T-helper 2 cell treated with Interferon-gamma antibody and Interleukin-4, amounts not matched to agents 100 ng/mL and 5 ng/mL, for 36 hours (primary cell): ENCODE data around the gene ATP1A2. TPM values are rescaled to one million over a fixed set of nuclear protein-coding genes. Genes with fewer than 3 reads are reported as not detected.

Experiments
- intact Hi-C: fragments of 100-400 bp; cut with micrococcal nuclease; formaldehyde crosslinking; loops from one replicate; pipeline ENCODE4 v1.15.1; 2023
- total RNA-seq: library from RNA; stranded (reverse); gene quantifications from 2 replicates; pipeline ENCODE4 v1.2.3, GENCODE V29; 2022

Gene ATP1A2
- total RNA-seq, 1 donor from 2014 or later = not detected

DNA sequence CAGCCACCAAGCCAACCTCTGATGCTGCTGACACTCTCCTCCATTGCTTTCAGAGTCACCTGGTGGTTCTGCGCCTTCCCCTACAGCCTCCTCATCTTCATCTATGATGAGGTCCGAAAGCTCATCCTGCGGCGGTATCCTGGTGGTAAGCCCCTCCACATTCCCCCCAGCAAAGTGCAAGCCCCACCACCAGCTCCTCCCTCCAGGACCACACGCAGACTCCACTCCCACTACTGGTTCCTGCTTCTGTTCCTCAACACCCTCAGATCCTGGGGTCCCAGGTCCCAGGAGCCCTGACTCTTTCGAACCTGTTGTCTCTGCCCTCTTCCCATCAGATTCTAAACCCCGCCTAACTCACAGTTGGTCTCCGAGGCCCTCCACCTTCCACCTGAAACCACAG, 24.3 kb downstream of the ATP1A2 start:
- intact Hi-C loops = no loop called here

DNA sequence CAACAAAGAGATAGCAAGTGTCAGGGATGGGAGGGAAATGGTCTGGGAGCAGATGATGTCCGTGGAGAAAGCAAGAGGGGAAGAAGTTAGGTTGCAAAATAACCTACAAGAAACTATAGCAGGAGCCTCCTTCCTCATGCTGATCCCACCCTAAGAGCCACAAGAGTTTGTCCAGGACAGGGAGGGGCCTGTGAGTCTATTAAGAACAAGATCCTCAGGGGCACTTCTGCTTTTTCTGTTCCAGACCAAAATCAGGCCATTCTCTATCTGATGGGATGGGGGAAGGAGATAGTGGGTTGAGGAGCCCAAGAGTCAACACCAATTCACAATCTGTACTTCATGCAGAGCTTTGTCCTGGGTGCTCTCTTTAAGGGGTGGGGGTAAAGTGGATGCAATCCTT, 28.1 kb downstream of the ATP1A2 start:
- intact Hi-C loops = no loop called here

DNA sequence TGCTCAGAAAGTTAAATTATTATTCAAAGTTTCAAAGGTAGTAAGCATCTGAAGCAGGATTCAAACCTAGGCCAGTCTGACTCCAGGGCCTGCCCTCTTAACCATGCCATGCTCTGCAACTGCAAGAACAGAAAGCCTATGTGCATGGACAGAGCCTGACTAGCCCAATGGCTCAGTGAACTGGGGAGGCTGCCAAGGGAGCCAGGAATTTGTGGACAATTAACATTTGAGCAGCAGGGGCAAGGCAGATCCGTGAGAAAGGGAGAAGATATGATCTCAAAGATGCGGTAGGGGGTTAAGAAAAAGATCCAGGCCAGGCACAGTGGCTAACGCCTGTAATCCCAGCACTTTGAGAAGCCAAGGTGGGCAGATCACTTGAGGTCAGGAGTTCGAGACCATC, 29.4 kb downstream of the ATP1A2 start:
- intact Hi-C loops = no loop called here

DNA sequence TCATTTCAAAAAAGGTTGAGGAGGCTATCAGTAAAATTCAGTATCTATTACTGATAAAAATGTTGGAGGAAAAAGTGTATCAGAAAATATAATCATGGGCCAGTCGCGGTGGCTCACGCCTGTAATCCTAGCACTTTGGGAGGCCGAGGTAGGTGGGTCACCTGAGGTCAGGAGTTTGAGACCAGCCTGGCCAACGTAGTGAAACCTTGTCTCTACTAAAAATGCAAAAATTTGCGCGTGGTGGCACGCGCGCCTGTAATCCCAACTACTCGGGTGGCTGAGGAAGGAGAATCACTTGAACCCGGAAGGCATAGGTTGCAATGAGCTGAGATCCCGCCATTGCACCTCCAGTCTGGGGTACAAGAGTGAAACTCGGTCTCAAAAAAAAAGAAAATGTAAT, 30.5 kb downstream of the ATP1A2 start:
- intact Hi-C loops = no loop called here

DNA sequence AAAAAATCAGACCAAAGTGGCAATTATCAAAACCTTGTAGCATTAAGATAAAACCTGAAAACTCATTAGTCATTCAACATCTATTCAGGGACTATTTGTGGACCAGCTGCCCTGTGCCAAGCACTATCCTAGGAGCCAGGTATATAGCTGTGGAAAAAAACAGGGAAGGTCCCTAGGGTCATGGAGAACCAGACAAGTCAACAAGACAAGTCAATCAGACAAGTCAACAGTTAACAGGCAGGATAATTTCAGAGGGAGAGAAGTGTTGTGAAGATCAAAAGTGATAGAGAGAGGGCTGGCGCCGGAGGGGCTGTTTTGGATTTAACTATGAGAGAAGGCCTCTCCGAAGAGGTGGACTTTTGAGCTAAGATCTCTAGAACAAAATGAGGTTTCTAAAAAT, 32.6 kb downstream of the ATP1A2 start:
- intact Hi-C loops = no loop called here

DNA sequence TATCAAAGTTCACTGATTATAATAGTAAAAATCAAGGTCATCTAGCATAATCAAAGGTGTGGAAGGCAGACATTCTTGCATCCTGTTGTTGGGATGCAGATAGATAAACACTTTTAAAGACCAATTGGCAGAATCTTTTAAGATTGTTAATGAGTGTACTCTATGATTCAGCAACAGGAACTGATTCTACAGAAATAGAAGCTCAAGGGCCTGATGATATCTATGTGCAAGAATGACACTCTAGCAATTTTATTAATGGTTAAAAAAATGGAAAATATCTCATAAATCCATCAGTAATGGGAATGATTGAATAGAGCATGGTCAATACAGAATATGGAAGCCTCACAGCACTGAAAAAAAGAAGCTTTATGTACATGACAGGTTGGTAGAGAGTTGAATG, 33.7 kb downstream of the ATP1A2 start:
- intact Hi-C loops = no loop called here

DNA sequence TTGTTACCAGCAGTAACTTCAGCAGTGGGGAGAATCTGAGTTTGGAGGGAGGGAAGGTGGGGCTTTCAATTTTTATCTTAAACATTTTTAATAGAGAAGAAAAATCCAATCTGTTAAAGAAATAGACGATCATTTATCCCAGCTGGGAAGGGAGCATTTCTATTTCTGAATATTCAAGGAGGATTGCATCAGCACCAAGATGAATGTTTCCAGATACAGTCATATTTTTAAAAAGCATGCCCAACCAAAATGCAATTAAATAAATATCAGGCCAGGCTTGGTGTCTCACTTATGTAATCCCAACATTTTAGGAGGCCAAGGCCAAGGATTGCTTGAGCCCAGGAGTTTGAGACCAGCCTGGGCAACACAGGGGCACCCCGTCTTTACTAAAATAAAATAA, 34.2 kb downstream of the ATP1A2 start:
- intact Hi-C loops = no loop called here

DNA sequence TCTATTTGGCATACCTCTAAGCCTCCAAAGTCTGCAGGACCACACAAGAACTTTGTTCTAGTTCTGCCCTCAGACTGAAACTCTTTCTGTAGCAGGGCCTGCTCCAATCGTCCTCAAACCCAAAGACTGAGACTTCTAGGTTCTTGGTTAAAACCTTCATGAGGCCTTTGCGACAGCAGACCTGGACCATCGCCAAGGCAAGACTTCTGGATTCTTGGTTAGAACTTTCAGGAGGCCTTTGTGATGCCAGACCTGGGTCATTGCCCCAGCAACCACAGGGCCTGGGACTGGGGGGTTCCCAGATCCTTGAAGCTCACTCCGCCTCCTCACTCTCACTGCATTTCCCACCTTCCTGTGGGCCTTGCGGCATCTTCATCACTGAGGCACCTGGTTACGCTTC, 35.7 kb downstream of the ATP1A2 start, which contains the start of gene ATP1A4:
Gene ATP1A4, plus strand, starts transcription at position 301 of the 400 bp plus-strand sequence. CDS start 438 bp downstream, outside the sequence.
- intact Hi-C loops = no loop called here

DNA sequence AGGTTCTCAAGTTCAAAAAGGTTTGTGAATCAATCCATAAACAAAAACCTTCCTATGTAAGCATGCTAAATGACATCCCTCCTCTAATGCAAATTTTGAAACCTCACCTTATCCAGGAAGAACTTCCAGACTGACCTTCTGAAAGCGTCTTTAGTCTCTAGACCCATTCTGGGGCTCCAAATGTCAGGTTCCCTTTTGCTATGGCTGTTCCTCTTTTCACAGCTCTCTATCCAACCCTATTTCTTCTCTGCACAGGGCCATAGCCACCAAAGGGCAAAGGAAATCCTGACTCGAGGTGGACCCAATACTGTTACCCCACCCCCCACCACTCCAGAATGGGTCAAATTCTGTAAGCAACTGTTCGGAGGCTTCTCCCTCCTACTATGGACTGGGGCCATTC, 39.2 kb downstream of the ATP1A2 start:
- intact Hi-C loops = no loop called here

DNA sequence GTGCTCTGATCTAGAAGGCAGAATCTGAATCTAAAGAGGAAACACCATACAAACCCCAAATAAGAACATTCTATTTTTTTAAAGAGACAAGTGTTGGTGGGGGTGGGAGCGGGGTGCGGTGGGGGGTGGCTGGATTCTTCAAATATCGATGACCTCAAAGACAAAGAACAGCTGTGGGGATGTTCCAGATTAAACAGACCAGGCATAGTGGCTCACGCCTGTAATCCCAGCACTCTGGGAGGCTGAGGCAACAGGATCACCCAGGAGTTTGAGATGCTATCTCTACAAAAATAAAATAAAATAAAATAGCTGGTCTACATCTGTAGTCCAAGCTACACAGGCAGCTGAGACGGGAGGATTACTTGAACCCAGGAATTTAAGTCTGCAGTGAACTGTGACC, 40.8 kb downstream of the ATP1A2 start:
- intact Hi-C loops = no loop called here

DNA sequence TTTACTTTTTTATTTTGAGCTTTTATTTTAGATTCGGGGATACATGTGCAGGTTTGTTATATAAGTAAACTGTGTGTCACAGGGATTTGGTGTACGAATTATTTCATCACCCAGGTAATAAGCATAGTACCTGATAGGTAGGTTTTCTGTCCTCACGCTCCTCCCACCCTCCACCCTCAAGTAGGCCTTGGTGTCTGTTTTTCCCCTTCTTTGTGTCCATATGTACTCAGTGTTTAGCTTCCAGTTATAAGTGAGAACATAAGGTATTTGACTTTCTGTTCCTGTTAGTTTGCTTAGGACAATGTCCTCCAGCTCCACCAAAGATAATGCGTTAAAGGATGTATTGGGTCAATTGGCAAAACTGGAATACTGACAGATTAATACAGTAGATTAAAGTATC, 41.6 kb downstream of the ATP1A2 start:
- intact Hi-C loops = no loop called here

DNA sequence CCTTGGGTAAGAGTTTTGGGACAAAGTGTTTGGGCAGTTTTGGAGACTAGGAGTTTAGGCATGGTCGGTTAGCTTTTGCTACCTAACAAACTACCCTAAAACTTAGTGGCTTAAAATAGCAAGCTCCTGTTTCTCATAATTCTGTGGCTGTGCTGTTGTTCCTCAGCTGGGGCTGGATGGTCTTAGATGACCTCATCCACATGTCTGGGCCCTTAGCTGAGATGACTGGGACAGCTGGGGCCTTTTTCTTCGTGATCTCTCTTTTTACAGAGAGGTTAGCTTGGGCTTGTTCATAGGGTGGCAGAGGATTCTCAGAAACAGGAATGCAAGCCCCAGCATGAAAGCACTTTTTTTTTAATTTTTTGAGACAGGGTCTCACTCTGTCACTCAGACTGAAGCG, 42.5 kb downstream of the ATP1A2 start:
- intact Hi-C loops = no loop called here

DNA sequence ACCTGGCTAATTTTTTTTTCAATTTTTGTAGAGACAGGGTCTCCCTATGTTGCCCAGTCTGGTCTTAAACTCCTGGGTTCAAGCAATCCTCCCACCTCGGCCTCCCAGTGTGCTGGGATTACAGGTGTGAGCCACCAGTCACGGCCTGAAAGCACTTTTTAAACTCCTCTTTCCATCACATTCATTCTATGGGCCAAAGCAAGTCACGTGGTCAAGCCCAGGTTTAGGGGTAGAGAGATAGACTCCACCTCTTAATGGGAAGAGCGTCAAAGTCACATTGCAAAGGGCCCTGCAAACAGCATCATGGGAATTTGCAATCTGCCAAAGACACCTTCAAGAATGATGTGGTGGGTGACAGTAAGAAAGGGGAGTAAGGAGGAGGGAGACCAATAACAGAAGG, 43.0 kb downstream of the ATP1A2 start:
- intact Hi-C loops = no loop called here

DNA sequence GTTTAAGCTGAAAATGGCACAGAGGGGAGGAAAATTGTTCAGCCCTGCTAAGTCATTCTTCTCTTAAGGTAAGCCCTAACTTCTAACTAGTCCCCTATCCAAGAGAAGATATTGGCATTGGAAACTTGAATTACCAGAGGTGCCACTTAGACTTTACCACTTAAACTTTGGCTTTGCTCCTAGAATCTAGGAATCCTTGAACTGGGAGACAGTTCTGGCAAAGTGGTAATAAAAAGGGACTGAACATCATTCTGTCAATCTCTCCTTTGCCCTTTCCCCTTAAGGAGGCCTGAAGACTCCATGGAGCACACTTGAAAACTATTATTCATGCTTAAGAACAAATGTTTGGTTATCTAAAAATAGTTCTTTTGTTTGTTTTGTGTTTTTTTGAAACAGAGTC, 44.3 kb downstream of the ATP1A2 start:
- intact Hi-C loops = no loop called here

DNA sequence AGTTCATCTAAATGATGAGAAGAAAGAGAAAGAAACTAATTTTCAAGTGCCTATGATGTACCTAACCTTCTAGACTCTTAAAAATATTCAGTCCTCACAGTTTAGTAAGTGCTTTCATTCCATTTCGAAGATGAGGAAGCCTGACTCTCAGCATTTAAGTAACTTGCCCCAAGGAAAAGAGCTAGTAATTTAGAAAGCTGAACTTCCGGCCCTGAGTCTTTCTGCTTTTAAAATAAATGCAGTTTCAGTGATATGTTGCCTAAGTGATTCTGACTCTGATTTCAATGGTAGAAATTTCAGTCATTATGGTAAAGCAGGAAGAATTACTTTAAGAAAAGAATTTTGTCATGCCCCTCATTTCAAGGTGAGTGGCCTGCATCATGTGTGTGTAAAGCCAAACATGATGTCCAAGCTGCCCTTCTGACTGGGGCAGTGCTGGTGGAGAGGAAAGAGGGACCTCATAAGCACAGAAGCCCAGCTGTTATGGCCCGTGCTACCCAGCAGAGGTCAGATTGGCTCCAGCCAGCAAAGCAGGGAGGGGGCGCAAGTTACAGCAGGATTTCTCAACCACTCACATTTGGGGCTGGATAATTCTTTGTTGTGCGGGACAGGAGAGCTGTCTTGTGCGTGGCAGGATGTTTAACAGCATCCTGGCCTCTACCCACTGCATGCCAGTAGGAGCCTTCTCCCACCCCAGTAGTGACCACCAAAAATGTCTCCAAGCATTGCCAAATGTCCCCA, 46.6 kb downstream of the ATP1A2 start:
- intact Hi-C loops = no loop called here

DNA sequence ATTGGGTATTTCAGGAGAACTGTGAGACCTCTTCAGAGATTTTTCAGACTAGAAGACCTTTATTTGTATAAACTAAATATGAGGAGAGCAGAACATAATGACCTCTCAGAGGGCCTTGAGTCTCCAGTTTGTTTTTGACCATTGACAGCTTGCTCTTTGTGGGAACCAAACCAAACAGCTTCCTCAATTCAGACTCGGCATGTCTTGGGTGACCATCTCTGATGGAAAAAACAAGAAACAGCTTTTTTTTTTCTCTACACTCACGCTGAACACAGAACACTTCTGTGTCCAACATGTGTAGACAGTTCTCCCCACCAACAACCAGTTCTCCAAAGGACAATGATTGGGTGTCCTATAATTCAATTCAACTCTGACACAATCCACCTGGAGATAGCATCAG, 47.4 kb downstream of the ATP1A2 start:
- intact Hi-C loops = no loop called here

DNA sequence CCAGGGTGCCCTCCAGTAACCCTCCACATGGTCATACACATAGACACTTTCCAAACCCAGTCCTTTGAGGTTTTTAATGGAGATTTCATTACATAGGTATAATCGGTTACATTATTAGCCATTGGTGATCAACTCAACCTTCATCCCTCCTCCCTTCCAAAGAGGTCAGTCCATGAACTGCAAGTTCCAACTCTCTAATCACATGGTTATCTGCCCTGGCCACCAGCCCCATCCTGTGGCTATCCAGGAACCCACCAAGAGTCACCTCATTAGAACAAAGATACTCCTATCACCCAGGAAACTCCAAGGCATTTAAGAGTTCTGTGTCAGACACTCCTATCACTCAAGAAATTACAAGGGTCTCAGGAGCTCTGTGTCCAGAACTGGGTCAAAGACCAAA, 48.1 kb downstream of the ATP1A2 start:
- intact Hi-C loops = no loop called here

DNA sequence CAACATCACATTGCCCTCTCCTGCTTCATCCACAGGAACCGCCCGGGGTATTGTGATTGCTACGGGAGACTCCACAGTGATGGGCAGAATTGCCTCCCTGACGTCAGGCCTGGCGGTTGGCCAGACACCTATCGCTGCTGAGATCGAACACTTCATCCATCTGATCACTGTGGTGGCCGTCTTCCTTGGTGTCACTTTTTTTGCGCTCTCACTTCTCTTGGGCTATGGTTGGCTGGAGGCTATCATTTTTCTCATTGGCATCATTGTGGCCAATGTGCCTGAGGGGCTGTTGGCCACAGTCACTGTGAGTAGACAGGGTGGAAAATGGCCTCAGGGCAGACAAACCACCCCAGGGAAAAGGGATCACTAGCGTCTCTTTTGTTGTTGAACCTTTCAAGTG, 48.6 kb downstream of the ATP1A2 start:
- intact Hi-C loops = no loop called here

DNA sequence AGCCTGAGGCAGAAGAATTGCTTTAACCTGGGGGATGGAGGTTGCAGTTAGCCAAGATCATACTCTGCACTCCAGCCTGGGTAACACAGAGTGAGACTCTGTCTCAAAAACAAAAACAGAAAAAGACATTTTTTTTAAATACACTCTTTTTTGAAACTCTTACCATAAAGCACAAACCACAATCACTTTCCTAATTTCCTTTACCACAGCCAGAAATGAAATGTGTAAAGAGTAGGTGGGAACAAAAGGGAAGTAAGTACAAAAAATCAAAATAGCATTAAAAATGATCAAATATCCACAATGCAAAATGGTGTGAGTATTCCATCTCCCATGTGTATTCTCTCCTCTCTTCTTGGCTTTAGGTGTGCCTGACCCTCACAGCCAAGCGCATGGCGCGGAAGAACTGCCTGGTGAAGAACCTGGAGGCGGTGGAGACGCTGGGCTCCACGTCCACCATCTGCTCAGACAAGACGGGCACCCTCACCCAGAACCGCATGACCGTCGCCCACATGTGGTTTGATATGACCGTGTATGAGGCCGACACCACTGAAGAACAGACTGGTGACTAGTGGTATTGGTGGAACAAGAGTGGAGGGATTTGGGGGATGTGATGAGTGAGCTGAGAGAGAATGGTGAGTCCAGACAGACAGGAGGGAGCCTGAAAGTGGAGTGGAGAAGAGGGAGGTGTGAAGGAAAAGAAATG, 50.8 kb downstream of the ATP1A2 start:
- intact Hi-C loops = no loop called here

DNA sequence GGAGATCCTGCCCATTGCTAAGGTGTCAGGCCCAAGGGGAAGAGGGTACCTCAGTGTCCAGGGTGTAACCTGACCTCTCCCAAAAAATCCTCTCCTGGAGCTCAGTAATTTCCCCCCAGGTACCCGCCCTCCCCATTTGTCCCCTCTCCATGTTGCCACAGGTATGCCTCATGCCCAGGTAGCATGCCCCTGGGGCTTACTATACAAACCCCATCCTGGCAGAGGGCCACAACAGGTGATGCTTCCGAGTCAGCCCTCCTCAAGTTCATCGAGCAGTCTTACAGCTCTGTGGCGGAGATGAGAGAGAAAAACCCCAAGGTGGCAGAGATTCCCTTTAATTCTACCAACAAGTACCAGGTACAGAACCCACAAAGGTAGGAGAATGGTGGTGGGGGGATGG, 51.5 kb downstream of the ATP1A2 start:
- intact Hi-C loops = no loop called here

DNA sequence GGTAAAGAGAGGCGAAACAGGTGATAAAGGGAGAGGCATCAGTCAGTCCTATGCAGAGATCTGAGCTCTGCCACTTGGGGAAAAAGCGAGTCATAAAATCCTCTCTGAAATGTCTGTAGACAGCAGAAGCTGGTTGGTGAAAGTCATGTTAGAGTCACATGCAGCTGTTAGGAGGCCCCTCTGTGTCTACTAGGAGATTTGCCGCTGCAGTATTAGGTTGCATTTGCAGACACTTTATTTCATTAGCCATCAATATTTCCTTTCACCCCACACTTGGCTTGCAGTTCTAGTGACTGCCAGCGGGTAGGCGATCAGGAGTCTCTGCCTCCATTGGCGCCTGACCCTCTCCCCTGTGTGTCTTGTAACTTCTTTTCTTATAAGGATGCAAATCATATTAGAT, 52.0 kb downstream of the ATP1A2 start:
- intact Hi-C loops = no loop called here

DNA sequence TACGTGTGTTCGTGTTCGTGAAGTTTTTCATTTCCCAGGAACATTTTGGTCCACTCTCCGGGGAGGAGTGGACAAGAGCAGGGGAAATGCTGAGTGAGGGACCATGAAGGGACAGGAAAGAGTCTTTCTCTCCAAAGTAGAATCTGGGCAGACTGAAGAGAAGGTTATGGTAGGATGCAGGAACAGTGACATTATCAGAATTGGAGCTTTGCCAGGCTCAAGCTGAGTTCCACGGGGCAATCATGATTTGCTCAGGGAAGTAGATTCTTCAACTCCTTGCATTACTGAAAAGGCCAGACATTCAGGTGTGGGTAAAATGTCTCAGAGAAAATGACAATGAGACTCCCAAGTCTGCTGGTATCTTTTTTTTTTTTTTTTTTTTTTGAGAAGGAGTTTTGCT, 52.5 kb downstream of the ATP1A2 start:
- intact Hi-C loops = no loop called here
